GM21367 (cell line): ENCODE results near the gene STAT4.
A peak's percentile ranks its signal among the peaks of the same experiment; 100 is the strongest.

Source experiments
- ATAC-seq: cut with Tn5 transposase; IDR thresholded peaks from one replicate; pipeline ENCODE4 v1.9.1; 2021; ENCODE audit not compliant: unreplicated experiment

STAT4 gene, protein sequence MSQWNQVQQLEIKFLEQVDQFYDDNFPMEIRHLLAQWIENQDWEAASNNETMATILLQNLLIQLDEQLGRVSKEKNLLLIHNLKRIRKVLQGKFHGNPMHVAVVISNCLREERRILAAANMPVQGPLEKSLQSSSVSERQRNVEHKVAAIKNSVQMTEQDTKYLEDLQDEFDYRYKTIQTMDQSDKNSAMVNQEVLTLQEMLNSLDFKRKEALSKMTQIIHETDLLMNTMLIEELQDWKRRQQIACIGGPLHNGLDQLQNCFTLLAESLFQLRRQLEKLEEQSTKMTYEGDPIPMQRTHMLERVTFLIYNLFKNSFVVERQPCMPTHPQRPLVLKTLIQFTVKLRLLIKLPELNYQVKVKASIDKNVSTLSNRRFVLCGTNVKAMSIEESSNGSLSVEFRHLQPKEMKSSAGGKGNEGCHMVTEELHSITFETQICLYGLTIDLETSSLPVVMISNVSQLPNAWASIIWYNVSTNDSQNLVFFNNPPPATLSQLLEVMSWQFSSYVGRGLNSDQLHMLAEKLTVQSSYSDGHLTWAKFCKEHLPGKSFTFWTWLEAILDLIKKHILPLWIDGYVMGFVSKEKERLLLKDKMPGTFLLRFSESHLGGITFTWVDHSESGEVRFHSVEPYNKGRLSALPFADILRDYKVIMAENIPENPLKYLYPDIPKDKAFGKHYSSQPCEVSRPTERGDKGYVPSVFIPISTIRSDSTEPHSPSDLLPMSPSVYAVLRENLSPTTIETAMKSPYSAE

DNA sequence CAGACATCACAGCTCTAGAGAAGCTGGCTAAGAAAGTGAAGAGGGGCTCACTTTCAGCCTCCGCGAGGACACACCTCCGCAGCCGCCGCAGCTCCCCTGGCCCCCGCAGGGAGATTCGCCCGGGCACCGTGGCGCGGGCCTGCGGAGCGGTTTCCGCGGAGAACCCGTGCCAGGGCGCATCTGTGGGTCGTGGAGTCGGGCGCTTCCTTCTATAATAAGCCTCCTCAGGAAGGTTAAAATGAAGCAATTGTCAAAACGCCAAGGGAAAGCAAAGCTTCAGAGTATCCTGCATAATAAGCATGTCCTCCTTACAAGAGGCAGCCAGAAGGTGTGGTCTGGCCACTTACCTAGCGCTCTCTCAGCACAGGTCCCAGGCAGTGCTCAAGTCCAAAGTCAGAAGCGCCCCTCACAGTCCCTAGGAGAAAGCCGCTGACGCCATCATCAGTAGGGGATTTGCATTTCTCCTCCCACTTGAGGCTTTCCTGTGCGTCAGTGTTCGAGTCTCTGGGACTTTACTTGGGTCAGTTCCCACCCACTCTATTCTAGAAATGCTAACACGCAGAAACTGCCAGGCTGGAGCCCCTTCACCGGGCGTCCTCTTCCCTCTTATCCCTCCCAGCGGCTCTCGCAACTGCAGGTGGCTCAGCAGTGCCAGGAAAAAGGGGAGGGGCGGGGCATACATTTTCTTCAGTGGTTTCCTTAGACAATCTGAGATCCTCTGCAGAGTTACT lies at the start of gene STAT4:
STAT4 (minus strand) TSS at position 395 of the 731 bp plus-strand sequence. CDS start 2,791 bp downstream, outside the sequence.
- ATAC-seq: peak; percentile 88

DNA sequence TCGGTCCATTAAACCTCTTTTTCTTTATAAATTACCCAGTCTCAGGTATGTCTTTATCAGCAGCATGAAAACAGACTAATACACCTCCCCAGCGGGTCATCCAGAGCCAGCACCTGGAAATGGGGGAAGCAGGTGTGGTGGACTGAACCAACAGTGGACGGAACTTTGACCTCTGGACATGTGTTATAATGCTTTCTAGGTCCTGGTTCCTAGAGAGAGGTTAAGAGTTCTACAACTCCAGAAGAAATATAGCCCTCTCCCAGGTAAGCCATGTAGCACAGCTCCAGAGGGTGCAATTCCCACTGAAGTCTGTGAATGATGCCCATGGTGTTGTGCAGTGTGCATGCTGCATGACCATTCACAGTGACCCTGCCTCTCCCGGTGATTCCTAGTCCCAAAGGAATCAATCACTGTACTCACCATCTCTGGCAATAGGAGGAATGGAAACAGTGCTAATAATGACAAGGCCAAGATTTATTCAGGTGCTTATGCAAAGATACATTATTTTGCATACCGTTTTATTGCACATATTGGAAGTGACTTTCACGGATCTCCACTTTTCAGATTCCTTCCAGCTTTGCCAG lies 49.2 kb upstream of the STAT4 start:
- ATAC-seq: no peak

DNA sequence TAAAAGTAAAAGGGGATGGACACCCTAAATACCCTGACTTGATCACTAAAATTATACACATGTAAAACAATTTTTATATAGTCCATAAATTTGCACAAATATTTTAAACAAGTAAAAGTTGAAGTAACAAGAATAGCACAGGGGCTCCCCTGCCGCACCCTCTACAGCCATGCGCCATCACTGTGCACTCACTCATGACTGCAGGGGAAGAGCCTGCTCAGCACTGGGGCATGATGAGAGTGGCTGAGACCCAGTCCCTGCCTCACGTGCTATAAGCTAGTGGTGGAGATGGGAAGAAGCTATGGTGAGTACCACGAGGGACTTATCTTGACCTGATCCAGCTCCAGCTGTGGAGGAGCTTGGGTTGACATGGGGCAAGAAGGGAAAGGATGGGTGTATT lies 47.5 kb upstream of the STAT4 start:
- ATAC-seq: no peak

DNA sequence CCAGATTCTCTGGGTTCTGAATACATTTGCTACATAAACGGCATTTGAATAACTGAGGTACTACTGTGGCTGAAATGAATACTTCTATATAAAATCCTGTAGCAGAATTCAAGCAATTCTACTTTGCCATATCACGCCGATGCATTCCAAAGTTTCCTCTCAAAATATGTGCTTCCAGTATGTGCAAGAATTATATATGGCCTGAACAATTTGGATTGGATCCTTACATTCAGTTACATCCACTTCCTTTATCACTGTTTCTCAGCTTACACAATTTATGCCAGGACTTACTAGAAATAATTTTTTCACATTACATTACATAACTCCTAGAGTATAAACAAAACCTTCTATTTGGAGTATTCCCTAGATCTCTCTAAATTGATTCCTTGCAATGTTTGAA lies 46.3 kb upstream of the STAT4 start:
- ATAC-seq: no peak

DNA sequence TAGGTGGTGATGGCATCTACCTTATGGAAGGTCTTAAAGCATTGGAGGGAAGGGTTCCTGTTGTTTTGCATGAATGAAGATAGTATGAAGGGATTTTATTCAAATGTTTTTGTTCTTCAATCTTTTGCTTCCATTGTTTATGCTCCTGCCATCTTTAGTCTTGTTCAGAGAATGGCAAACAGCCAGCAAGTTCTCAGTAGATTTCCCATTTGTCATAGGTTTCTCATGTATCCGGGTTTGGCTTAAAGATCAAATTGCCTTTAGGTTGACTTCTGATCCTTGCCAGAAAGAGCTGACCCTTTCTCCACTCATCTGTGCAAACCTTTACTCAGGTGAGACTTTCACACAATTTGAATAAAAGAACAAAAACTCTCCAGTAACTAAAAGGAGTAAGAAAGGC lies 44.2 kb upstream of the STAT4 start:
- no peak for ATAC-seq

DNA sequence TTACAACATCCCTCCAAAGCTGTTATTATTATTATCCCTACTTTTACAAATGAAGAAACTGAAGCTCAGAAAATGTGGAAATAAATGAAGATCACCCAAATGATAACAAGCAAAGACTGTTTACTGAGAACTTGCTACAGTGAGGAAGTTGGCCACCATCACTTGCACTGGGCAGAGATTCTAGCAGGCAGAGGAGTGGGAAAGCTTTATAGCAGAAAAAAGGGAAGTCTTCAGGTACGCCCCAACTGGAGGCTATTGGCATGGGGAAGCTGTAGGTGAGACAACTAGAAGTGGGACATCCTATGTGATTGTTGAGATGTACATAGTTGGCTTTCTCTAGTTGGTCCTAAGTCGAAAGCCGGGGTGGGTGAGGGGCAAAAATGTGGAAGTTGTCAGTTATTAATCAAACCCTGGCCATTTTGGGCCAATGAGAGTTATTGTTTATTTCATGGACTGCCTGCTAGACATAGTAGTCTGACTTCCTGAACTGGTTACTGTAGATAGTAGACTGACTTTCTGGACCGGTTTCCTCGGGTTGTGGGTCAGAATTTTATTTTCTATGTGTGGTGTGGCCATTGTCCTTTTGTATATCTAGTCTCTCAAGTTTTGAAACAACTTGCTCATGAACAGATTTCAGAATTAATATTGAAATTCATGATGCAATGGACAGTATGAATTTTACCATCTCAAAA lies 40.2 kb upstream of the STAT4 start:
- ATAC-seq: no peak

DNA sequence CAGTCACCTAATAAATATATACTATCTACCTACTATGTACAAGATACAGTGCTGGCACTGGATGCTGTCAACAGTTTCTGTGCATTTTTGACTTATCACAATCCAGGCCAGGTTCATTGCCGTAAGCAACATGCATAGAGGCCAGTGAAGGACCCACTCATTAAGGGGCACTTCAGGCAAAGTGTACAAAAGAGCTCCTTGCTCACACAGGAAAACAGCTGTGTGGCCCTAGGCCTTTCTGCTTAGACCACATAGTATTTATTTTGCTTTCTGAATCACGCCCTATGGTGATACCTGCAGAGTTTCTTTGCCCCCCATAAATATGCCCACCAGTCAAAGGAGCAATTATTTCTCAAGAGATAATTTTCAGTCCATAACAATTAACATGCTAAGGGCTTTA lies 39.6 kb upstream of the STAT4 start:
- ATAC-seq: no peak

DNA sequence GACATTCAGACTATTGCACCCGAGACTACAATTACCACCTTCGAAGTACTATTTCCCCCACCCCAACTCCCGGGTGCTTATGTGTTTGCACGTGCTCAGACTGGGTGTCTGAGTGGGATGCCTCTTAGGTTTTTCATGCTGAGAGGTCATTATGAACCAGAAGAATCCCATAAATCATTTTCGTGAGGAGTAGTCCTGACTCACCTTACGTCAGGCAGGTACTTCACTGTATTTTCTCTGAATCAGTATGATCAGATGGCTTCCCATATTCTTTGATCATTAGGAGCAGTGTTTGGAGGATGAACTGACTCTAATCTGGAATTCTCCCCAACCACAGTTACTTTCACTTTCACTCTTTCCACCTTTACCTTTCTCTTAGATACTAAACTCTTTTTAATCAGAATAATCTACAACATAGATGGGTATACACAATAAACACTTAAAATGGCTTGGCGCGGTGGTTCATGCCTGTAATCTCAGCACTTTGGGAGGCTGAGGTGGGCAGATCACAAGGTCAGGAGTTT lies 38.4 kb upstream of the STAT4 start:
- no peak for ATAC-seq

DNA sequence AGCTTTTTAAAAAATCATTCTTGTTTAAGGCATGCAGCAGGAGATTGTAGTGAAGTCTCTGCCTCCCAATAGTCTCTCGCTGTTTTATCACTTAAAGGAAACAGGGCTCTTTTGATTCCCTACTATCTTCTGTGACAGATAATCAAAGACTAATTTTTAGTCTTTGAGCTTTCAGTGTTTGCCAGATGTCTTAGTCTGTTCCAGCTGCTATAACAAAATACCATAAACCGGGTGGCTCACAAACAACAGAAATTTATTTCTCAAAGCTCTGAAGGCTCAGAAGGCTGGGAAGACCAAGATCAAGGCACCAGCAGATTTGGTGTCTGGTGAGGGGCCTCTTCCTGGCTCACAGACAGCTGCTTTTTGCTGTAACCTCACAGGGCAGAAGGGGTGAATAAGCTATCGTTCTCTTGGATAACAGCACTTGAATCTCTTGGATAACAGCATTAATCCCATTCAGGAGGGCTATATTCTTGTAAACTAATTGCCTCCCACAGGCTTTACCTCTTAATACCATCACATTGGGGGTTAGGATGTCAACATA lies 37.8 kb upstream of the STAT4 start:
- no peak for ATAC-seq

DNA sequence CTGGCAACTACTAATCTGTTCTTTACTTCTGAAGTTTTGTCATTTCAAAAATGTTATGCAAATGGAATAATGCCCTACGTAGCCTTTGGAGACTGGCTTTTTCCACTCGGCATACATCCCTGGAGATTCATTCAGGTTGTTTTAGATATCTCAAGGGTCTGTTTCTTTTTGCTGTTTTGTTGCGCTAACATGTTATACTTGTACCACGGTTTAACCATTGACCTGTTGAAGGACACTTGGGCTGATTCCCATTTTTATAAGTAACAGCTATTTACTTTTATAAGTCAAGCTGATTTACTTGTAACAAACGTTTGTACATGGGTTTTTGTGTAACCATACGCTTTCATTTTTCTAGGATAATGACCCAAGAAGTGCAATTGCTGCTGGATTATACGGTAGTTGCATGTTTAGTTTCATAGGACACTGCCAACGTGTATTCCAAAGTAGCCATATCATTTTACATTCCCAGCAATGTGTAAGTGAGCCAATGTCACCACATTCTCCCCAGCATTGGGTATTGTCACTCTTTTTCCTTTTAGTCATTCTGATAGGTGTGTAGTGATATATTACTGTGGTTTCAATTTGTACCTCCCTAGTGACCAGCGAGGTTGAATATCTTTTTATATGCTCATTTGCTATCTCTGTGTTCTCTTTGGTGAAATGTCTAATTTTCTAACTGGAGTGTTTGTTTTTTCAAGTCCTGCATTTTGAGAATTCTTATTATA lies 36.5 kb upstream of the STAT4 start:
- no peak for ATAC-seq

DNA sequence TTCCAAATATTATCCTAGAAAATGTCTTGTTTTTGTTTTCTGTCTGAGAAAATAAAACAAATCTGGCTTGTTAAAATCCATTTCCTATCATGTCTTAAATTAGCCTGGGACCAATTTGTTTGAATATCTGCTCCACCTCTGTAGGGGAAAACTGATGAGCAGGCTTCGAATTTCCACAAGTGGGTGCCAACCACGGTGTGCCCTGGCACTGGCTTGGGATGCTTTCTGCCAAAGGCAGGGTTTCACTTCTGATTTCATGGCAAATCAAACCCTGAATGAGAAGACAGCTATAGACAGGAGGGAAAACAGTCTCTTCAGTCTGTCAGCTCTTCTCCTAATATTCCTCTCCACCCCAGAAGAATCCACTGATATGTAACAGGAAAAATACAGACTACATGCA lies 33.7 kb upstream of the STAT4 start:
- no peak for ATAC-seq

DNA sequence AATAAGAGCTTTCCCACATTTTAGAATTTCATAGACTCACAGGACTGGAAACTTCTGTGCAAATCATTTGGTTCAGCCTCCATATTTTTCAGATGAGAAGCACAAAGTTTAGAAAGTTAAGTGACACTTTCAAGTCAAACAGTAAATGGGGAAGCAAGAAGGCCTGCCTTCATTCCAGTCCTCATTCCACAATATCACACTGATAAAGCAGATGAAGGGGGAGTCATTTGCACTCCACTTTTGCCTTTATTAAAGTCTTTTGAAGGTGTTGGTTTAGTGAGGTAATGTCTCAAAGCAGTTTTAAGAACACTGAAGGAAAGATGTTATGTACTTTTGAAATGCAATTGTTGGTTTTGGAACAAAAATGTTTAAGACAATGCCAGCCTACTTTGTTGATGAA lies 32.7 kb upstream of the STAT4 start:
- no peak for ATAC-seq

DNA sequence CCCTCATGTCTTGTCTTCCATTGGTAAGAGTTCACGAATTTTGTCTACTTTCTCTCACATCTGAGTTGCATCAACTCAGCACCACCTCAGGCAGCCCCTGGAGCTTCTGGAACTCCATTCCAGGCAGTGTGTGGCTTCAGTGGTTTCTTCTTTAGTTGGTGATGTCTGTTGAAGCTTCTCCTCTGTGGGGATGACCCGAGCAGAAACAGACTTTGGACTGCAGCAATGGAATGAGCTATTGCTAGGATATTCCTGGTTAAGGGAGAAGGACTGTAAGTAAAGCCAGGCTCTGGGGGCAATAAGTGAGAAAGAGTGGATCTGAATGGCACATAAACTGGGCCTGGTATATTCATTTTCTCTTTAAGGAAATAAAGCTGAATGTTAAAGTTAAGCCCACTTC lies 32.3 kb upstream of the STAT4 start:
- no peak for ATAC-seq

DNA sequence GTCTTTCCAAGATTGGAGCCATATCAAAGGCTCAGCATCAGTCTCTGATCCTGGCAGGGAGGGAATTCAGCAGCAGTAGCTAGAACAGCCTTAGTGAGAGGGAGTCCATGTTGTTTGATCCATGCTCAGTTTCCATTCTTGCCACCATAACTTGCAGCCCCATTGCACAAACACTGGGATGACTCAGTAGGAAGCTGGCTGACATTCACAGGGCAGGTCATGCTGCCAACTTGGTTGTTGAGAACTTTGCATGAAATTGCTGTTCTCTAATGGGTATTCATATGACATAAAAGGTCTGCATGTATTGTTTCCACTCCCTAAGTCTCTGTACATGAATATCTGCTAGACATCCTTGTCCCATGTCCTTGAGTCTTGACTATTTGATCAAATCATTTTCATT lies 29.9 kb upstream of the STAT4 start:
- no peak for ATAC-seq

DNA sequence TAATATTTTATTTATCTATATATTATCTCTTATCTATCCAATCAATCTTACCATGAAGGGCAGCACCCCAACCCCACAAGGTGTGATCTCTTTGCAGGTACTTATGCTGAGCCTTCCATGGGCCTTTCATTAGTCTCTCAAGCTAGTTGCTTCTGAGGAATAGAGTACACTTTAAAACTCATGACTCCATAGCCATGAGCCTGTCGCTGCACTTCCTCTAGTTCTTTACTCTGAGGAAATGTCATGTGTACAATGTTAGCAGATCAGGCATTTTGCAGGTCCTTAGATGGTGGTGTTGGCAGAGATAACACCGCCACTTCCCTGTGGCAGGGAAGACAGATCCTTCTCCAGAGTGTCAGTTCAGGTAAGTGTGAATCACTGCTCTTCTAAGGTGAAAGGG lies 29.5 kb upstream of the STAT4 start:
- no peak for ATAC-seq

DNA sequence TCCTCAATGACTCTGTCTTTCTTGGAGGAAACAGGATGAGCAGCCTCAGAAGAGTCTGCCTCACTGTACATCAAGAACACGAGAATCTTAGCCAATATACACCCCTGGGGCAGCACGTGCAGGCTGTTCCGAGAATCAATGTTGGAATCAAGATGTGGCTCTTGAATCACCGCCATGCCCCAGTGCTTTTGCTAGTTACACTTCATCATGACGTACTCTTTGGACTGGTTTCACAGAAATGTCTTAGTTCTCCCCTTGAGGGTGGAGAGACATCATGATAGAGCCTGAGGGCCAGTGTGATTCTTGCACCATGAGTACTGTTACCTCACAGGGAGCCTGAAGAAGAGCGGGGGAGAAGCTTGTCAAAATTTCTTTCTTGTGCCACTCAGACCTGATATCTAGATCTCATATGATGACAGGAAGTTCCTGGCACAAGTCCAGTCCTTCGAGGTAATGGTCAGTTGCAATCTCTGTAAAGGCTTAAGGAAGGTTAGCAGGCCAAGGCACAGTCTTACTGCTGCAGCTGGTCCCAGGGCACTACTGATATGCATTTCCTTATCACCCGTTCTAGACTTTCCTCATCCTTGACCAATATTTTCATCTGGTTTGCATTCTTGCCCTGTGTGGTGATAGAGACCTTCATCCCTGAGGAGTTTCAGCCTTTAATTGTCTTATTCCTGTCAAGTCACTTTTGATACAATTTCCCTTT lies 28.2 kb upstream of the STAT4 start:
- no peak for ATAC-seq

DNA sequence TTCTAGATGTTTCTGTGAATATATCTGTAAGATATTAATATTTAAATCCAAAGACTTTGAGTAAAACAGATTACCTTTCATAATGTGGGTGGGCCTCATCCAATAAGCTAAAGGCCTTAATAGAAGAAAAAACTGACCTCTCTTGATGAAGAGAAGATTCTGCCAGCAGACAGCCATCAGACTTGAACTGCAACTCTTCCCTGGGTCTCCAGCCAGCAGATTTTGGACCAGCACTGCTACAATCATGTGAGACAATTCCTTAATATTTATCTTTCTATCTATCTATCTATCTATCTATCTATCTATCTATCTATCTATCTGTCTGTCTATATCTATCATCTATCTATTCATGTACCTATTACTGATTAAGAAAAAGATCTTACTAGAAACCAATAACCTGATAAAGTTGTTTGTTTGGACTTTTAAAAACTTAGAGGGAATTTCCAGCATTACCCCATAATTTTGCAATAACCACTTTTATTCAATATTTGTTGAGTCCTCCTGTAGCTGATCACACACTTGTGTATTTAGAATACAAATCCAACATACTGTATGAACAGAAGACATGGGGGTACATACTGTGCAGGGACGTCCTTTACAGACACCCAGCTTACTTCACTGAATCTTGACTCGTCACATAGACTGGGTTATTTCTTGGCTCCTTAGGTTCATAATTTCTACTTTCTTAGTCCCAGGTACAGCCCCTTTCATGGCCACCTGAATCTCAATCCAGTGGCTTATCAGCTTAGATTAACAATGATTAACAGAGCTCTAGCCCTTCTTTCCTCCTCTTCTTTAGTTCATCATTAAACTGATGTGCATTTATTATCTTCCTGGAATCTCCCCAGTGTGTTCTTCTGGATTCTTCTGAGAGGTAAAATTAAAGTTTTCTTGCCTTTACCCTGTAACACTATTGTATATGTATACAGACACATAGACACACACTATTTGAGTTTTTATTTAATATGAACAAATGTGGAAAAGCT lies 27.2 kb upstream of the STAT4 start:
- no peak for ATAC-seq
